Measurements from ENCODE around the gene MAP1B.

GRCh38 chr5:72101828-72102227 is 5.4 kb upstream of the MAP1B start:
- no peak for TF ChIP-seq CTCF (IDR thresholded peaks at IDR 0.05; ENCODE audit: poor library complexity)
- no peak for TF ChIP-seq EZH2 (IDR thresholded peaks at IDR 0.05; ENCODE audit: borderline replicate concordance)
- no peak for TF ChIP-seq EZH2phosphoT487 (IDR thresholded peaks at IDR 0.05; ENCODE audit: low read depth, severe bottlenecking, unreplicated experiment)

Measured in hepatocyte (in vitro differentiated cells).